Mesothelial cell of epicardium (in vitro differentiated cells): ENCODE measurements around the gene ATAD1. TPM values are rescaled to one million over a fixed set of nuclear protein-coding genes. Genes with fewer than 3 reads are reported as not detected.

Source experiments
- DNase-seq, 2 experiments: peaks; one replicate each; pipeline ENCODE4 v3.0.0; 2021; ENCODE audit warnings: low spot score in 2 of 2; ENCODE audit not compliant: unreplicated experiment in 2 of 2
- H3K27ac Mint-ChIP-seq: 2 replicates; pipeline ENCODE4 v1.8.0; 2021; ENCODE audit warnings: mixed read lengths
- H3K27me3 Mint-ChIP-seq: 2 replicates; pipeline ENCODE4 v1.8.0; 2021; ENCODE audit warnings: low read depth, mixed read lengths
- H3K36me3 Mint-ChIP-seq: 2 replicates; pipeline ENCODE4 v1.8.0; 2021; ENCODE audit warnings: mixed read lengths
- H3K4me1 Mint-ChIP-seq: 2 replicates; pipeline ENCODE4 v1.8.0; 2021; ENCODE audit warnings: mixed read lengths
- H3K4me3 Mint-ChIP-seq: 2 replicates; pipeline ENCODE4 v1.8.0; 2021; ENCODE audit warnings: mild to moderate bottlenecking, moderate library complexity, mixed read lengths
- H3K9me3 Mint-ChIP-seq: 2 replicates; pipeline ENCODE4 v1.8.0; 2021; ENCODE audit warnings: mixed read lengths
- total RNA-seq: library from RNA; stranded (reverse); gene quantifications from 3 replicates; pipeline ENCODE4 v1.2.1, GENCODE V29; 2021
- TF ChIP-seq, protein P1 (sequence below): fragments of 200-600 bp; sonication (generic); IDR thresholded peaks from one replicate; pipeline ENCODE4 v1.5.0; 2021; ENCODE audit warnings: antibody characterized with exemption; ENCODE audit not compliant: unreplicated experiment

Gene ATAD1
- total RNA-seq, 1 donor from 2014 or later = 54.3 TPM

DNA sequence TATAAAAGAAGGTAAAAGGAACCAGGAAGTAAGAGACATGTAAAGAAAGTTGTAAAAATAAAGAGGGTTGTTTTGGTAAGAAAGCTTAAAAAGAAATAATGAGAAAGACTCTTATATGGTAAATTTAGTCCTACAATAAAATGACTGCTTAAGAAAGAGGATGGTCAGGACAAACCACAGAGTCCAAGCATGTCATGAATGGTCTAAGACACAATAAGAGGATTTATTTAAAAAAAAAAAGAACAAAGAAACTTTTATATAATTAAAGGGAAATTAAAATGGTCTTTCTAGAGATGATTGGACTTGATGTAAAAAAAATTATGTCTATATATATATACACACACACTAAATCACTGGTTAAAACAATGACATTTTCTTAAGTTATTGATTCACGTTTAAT, 18.2 kb downstream of the ATAD1 start:
- H3K4me3 Mint-ChIP-seq = no peak overlapping the region
- peaks cover 70% of the 10 kb centered on the region for H3K36me3 Mint-ChIP-seq
- no peak overlapping the region for H3K27ac Mint-ChIP-seq
- TF ChIP-seq, protein P1, sequence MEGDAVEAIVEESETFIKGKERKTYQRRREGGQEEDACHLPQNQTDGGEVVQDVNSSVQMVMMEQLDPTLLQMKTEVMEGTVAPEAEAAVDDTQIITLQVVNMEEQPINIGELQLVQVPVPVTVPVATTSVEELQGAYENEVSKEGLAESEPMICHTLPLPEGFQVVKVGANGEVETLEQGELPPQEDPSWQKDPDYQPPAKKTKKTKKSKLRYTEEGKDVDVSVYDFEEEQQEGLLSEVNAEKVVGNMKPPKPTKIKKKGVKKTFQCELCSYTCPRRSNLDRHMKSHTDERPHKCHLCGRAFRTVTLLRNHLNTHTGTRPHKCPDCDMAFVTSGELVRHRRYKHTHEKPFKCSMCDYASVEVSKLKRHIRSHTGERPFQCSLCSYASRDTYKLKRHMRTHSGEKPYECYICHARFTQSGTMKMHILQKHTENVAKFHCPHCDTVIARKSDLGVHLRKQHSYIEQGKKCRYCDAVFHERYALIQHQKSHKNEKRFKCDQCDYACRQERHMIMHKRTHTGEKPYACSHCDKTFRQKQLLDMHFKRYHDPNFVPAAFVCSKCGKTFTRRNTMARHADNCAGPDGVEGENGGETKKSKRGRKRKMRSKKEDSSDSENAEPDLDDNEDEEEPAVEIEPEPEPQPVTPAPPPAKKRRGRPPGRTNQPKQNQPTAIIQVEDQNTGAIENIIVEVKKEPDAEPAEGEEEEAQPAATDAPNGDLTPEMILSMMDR = no peak
- DNase-seq = no peak
- peaks cover 43% of the 10 kb centered on the region for H3K9me3 Mint-ChIP-seq
- H3K4me1 Mint-ChIP-seq = no peaks in the 10 kb centered on the region
- no peaks in the 10 kb centered on the region for H3K27me3 Mint-ChIP-seq

DNA sequence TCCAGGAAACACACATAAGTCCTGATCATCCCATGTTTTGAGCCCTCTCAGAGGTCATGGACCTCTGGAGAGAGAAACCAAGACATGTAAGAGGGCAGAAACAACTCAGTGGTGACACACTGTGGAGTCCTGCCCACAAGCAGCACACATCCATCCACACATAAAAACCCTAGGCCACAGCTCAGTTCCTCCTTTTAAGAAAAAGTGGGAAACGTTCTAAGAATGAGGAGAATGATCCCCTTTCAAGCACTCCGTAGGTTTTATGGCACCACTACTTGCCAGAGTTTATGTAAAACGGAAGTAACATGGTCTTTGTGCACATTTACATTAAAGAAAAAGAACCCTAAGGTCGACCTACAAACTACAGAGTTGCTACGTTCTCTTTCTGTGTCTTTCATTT, 19.9 kb downstream of the ATAD1 start:
- DNase-seq = no peak
- H3K27me3 Mint-ChIP-seq = no peaks in the 10 kb centered on the region
- H3K9me3 Mint-ChIP-seq = peaks cover 28% of the 10 kb centered on the region
- TF ChIP-seq, protein P1 = no peak
- H3K4me3 Mint-ChIP-seq = no peak overlapping the region
- H3K4me1 Mint-ChIP-seq = no peaks in the 10 kb centered on the region
- peaks cover 62% of the 10 kb centered on the region for H3K36me3 Mint-ChIP-seq
- H3K27ac Mint-ChIP-seq = no peak overlapping the region

DNA sequence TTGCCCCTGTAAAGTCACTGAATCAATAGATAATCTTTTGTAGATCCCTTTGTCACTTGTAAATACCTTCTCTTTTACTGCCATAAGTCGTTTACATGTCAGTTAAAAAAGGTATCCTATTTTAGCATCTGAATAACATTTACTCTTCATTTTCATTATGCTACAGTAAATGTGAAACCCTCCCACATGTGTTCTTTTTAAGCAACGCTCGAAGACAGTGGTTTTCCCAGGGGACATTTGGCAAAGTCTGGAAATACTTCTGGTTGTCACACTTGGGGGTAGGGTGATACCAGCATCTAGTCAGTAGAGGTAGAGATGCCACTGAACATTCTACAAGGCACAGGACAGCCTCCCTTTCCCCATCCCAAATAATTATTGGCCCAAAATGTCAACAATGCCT, 23.7 kb downstream of the ATAD1 start:
- Mint-ChIP-seq H3K36me3 (peaks cover 38% of the 10 kb centered on the region), H3K4me3 (no peak overlapping the region), H3K4me1 (no peaks in the 10 kb centered on the region), H3K27me3 (no peaks in the 10 kb centered on the region), H3K9me3 (peaks cover 7% of the 10 kb centered on the region), H3K27ac (no peak overlapping the region)
- DNase-seq = no peak
- TF ChIP-seq, protein P1 = no peak

DNA sequence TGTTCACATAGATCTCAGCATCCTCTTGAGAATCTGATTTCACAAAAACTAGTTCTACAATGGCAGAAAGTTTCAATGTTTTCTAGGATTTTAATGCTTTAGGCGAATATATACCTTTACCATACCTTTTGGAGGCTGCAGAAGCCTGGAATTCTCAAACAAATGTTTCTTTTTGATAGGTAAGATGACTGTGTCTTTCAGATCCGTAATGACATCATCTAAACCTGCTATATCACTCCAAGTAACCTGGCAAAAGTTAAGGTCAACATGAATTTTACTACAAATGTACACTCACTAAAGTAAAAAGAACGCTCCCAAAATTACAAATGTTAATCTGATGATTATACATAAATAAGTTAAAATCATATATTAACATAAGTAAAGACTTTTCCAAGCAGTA, 27.8 kb downstream of the ATAD1 start:
- TF ChIP-seq, protein P1 = no peak
- Mint-ChIP-seq H3K36me3 (peaks cover 27% of the 10 kb centered on the region), H3K27me3 (no peaks in the 10 kb centered on the region), H3K4me3 (no peak overlapping the region), H3K9me3 (no peaks in the 10 kb centered on the region), H3K4me1 (no peaks in the 10 kb centered on the region), H3K27ac (no peak overlapping the region)
- no peak for DNase-seq

DNA sequence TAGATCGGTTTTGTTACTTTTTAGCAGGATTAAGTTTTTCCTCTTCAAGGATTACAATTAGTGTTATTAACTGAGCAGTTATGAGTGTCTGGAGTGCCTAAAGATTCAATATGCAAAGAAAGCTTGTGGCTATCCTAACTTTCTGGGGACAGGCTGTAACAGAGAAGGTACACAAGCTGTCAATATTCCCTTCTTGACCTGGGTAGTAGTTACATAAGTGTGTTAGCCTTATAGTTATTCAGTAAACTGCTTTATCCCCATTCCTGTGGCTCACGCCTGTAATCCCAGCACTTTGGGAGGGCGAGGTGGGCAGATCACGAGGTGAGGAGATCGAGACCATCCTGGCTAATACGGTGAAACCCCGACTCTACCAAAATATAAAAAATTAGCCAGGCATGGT, 31.6 kb downstream of the ATAD1 start:
- H3K4me3 Mint-ChIP-seq = no peak overlapping the region
- no peaks in the 10 kb centered on the region for H3K4me1 Mint-ChIP-seq
- H3K27ac Mint-ChIP-seq = no peak overlapping the region
- TF ChIP-seq, protein P1 = no peak
- no peak for DNase-seq
- peaks cover 31% of the 10 kb centered on the region for H3K36me3 Mint-ChIP-seq
- no peaks in the 10 kb centered on the region for H3K9me3 Mint-ChIP-seq
- H3K27me3 Mint-ChIP-seq = no peaks in the 10 kb centered on the region

DNA sequence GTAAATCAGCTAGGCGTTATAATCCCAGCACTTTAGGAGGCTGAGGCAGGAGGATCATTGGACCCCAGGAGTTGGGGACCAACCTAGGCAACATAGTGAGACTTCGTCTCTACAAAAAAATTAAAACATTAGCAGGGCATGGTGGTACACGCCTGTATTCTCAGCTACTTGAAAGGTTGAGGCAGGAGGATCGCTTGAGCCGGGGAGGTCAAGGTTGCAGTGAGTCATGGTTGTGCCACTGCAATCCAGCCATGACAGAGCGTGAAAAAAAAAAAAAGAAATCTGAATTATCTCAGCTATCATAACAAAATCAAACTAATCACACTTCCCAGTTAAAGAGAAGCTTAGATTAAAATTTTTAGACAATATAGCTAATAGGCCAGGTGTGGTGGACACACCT, 35.3 kb downstream of the ATAD1 start:
- no peaks in the 10 kb centered on the region for H3K4me1 Mint-ChIP-seq
- peaks cover 46% of the 10 kb centered on the region for H3K36me3 Mint-ChIP-seq
- no peak overlapping the region for H3K4me3 Mint-ChIP-seq
- peaks cover 6% of the 10 kb centered on the region for H3K9me3 Mint-ChIP-seq
- DNase-seq = no peak
- H3K27me3 Mint-ChIP-seq = no peaks in the 10 kb centered on the region
- TF ChIP-seq, protein P1 = no peak
- H3K27ac Mint-ChIP-seq = no peak overlapping the region
